D721Med (cell line): ENCODE data around the gene ALG3.

Experiments used
- DNase-seq: peaks from one replicate; pipeline ENCODE4 v3.0.0; 2011; ENCODE audit warnings: low spot score; ENCODE audit not compliant: insufficient read length
- FAIRE-seq: peaks from 2 replicates; lab custom pipeline; 2011; peaks lifted over from hg19 to GRCh38; lab: Jason Lieb, UNC
- TF ChIP-seq, protein P1 (sequence below): IDR thresholded peaks from 2 replicates; pipeline ENCODE4 v1.5.1; 2012; ENCODE audit warnings: mild to moderate bottlenecking, control low read depth; ENCODE audit not compliant: insufficient read depth; ENCODE audit errors: missing control alignments

The ALG3 gene

DNA sequence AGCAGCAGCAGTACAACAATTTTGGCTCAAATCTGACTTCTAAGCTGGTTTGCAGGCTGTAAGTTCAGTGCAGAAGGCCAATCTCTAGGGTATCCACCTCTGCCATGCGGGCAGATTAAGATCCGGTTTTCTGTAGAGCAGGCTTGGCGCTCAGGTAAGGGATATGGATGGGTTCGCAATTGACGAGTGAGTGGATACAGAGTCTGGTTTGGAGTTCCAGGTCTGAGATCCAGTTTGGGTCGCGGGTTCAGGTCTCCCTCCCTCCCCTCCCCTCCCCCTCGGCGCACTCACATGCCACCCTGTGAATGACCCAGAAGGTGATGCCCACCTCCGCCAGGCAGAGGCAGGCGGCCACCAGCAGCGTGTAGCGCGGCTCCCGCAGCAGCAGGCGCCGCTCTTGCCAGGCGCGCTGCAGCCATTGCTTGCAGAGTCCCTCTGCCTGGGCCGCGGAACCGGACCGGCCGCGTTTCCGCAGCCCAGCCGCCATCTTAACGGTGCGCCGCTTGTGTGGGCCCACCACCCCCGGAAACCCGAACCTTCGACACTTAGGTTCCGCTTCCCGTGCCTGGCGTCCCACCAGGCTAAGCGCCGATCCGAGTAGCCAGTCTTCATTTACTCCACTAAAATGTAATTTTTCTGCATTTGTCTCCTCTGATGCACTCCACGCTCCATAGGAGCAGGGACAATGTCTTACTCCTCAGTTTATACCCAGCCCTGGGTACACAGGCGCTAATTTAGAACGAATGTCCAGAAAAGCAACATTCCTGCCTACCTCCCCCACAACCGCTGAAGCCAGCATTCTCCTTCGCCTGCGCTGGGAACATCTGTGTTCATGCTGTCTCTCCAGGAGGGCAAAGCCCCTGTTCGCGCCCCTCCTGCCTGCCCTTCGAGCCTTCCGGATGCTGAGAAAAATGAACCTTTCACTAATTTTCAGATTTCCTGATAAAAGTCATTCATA is at the start of gene ALG3:
ALG3 (minus strand) TSS at position 509 of the 958 bp plus-strand sequence; CDS start at position 487, 22 bp downstream.
- TF ChIP-seq, protein P1, sequence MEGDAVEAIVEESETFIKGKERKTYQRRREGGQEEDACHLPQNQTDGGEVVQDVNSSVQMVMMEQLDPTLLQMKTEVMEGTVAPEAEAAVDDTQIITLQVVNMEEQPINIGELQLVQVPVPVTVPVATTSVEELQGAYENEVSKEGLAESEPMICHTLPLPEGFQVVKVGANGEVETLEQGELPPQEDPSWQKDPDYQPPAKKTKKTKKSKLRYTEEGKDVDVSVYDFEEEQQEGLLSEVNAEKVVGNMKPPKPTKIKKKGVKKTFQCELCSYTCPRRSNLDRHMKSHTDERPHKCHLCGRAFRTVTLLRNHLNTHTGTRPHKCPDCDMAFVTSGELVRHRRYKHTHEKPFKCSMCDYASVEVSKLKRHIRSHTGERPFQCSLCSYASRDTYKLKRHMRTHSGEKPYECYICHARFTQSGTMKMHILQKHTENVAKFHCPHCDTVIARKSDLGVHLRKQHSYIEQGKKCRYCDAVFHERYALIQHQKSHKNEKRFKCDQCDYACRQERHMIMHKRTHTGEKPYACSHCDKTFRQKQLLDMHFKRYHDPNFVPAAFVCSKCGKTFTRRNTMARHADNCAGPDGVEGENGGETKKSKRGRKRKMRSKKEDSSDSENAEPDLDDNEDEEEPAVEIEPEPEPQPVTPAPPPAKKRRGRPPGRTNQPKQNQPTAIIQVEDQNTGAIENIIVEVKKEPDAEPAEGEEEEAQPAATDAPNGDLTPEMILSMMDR: no peak
- FAIRE-seq: no peak

DNA sequence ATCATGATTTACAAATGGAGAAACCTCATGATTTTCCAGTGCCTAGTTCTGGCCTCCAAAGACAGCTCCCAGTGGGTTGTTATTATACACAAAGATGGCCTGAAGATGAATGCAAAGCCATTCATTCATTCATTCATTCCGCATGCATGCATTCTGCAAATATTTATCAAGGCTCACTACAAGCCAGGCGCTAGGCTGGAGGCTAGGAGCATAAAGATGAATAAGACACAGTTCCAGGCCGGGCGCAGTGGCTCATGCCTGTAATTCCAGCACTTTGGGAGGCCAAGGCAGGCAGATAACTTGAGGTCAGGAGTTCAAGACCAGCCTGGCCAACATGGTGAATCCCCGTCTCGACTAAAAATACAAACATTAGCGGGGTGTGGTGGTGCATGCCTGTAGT is 47.9 kb upstream of the ALG3 start:
- FAIRE-seq (no peak), DNase-seq (no peak)
- TF ChIP-seq, protein P1: no peak

More for the DNA sequence above, at the start of gene ALG3:
- DNase-seq: peak; percentile 78

DNA sequence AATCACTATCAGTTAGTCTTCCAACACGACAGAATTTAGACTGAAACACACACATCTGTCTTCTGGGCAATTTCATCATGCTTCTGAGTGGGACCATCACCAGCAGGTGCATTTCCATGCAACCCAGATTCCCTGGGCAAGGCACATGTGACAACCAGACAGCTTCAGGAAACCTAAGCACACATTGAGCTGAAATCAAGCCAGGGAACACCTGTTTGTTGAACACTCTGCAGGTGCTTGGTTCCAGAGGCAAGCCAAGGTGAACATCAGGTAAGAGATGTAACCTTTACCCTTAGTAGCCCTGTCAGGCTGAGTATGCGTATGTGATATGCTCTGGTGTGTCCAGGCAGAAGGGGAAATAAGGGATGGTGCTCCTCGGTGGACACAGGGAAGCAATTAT is 47.0 kb upstream of the ALG3 start:
- FAIRE-seq (no peak), DNase-seq (no peak)
- TF ChIP-seq, protein P1: no peak

DNA sequence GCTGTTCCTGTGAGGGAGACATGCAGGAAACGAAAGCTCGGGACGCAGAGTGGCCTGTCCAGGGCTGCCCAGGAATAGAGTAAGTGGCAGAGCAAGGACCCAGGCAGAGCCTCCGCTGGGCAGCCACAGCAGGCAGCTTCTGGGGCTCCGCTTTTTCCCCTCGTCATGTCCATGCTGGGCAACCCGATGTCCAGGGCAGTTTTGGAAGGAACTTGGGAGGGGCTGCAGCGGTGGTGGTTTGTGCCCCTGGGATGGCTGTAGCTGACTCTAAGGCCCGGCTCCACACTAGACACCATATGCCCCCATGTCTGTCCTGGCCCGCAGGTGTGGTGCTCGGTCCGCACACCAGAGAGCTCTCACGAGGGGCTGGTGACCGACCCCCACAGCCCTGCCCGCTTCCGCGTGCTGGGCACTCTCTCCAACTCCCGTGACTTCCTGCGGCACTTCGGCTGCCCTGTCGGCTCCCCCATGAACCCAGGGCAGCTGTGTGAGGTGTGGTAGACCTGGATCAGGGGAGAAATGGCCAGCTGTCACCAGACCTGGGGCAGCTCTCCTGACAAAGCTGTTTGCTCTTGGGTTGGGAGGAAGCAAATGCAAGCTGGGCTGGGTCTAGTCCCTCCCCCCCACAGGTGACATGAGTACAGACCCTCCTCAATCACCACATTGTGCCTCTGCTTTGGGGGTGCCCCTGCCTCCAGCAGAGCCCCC is 43.1 kb upstream of the ALG3 start:
- no peak for FAIRE-seq
- TF ChIP-seq, protein P1: no peak
- DNase-seq: no peak

DNA sequence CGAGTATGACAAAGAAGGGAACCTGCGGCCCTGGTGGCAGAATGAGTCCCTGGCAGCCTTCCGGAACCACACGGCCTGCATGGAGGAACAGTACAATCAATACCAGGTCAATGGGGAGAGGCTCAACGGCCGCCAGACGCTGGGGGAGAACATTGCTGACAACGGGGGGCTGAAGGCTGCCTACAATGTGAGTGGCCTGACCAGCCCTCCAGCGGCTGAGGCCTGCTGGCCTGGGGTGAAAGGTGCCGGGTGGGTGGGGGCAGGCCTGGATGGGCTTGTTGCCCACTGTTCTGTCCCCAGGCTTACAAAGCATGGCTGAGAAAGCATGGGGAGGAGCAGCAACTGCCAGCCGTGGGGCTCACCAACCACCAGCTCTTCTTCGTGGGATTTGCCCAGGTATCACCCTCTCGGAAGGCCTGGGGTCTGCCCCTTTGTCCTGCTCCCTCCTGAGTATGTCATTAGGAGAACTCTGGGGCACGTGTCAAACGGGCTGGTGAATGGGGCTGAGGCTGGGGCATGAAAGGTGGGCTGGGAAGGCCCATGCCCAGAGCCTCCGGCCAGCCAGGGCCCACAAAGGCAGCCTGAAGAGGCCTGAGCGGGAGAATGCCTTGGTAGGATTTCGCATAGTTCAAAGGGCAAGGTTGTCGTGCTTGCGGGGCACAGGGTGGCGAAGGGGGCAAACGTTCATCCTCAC is 42.4 kb upstream of the ALG3 start:
- FAIRE-seq (no peak), DNase-seq (no peak)
- TF ChIP-seq, protein P1: no peak

DNA sequence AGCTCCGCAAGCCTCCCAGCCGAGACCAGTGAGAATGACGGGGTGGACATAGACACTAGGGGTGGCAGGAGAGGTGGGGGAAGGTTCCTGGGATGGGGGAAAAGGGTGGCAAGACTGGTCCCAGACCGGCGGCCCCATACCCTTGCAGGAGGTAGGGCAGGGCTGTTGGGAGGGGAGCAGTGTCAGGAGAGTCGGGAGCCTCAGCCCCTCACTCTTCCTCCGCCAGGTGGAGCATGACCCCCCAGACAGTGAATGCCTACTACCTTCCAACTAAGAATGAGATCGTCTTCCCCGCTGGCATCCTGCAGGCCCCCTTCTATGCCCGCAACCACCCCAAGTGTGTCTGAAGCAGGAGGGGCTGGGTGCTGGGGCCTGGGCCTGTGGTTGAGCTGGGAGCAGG is 41.6 kb upstream of the ALG3 start:
- DNase-seq (no peak), FAIRE-seq (no peak)
- TF ChIP-seq, protein P1: no peak
